ENCODE data around the gene ABL1. TPM values are rescaled to one million over a fixed set of nuclear protein-coding genes. Genes with fewer than 3 reads are reported as not detected.

ABL1 gene
- total RNA-seq, 2 experiments from 2014 or later = 31.7 to 34.1 TPM

DNA sequence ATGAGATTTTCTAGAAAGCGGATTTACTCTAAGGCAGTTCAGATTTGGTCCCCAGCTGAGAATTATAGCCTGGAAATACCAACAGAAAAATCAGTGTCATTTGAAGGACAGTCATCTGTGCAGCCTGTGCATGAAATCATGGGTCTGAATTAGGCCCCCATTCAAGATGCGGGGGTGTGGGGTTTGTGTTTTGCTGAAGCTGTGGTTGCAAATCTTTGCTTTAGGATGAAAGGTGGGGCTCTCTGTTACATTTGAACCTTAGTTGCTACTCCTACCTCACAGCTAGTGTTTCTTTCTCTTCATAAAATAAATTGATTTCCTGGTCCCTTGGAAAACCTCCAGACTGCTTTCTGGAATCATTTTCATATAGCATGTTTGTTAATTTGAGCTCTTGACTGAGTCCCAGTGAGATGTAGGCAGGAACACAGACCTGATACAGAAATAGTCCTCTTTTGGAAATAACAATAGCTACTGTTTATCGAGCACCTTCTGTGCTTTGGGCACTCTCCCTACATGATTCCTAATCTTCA, 4.8 kb upstream of the ABL1 start:
- ChIA-PET POLR2A (no interaction called here), CTCF (interaction anchor here (1.1 kb wide), 1 partner anchor 58 kb away, joined by 3 read pairs; no protein-coding TSS in a partner anchor)
- no peak for DNase-seq
- no peak for ATAC-seq
- Mint-ChIP-seq H3K4me1 (ENCODE audit: low read depth) (peaks cover 8% of the 10 kb centered on the region), H3K4me3 (no peak overlapping the region), H3K27me3 (ENCODE audit: low read depth) (peaks cover 3% of the 10 kb centered on the region), H3K9me3 (ENCODE audit: insufficient read depth) (peaks cover 9% of the 10 kb centered on the region), H3K36me3 (ENCODE audit: low read depth) (peaks cover 10% of the 10 kb centered on the region), H3K27ac (no peak overlapping the region)

DNA sequence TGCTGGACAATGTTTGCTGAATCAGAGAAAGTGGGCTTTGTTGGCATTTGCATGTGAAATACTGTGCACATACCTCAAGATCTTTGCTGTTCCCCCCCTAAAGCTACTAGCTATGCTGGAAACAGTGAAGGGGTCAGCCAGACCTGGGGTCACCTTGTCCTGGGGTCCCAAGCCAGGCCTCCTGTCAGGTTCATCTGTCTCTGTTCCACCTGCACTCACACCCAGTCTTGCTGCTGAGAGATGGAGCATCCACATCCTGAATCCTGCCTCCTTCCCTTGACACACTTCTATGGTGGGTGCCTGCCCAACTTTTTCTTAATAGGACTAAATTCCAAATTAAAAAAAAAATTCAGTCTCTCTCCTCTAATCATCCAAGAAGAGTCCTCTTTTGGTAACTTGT, 4.0 kb upstream of the ABL1 start:
- H3K4me3 Mint-ChIP-seq = no peak overlapping the region
- H3K4me1 Mint-ChIP-seq (ENCODE audit: low read depth) = peaks cover 12% of the 10 kb centered on the region
- DNase-seq (no peak), ATAC-seq (no peak)
- ChIA-PET POLR2A (no interaction called here), CTCF (interaction anchor here (1.1 kb wide), 1 partner anchor 58 kb away, joined by 3 read pairs; no protein-coding TSS in a partner anchor)
- H3K27ac Mint-ChIP-seq = no peak overlapping the region
- H3K9me3 Mint-ChIP-seq (ENCODE audit: insufficient read depth) = peaks cover 9% of the 10 kb centered on the region
- peaks cover 10% of the 10 kb centered on the region for H3K36me3 Mint-ChIP-seq (ENCODE audit: low read depth)
- peaks cover 3% of the 10 kb centered on the region for H3K27me3 Mint-ChIP-seq (ENCODE audit: low read depth)

DNA sequence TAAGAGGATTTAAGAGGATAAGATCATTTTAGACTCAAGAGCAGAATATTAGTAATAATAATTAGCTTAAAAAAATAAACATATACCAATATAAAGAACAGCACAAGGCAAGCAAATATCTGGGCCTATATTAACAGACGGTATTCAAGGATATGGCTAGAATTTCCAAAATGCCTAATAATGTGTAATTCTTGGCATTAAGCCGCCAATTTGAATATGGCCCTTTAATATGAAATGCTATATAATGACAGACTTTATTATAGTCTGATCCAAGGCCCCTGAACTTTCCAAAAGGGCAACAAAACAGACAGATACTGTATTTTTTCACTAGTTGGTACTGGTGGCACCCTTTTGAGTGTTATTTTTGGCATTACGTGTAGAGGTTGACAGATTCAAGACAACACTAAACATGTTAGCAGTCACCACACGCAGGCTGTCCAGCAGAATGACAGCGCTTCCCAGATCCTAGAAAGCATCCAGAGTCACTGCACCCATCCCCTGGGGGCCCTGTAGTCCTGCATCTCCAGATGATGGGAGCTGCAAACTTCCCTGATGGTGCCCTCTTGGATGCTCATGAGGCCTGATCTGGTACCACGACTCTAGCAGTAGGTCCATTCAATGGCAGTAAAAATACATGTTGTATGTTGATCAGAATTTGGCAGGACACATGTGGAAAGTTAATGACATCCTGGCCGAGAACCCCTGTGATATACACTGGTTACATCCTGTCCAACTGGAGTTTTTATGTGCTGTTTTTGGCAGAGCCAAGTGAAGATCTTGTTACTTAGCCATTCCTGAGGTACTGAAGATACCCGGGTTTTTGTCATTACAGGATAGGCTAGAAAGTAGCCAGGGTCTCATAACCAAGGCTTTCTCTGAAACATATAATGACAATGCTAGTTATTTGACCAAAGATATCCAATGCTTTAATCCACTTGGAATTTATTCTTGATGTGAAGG, 1.7 kb upstream of the ABL1 start:
- no peak for DNase-seq
- POLR2A ChIA-PET = no interaction called here
- CTCF ChIA-PET = interaction anchor here (1.7 kb wide), 1 partner anchor 59 kb away, joined by 3 read pairs; no protein-coding TSS in a partner anchor
- Mint-ChIP-seq H3K27ac (no peak overlapping the region), H3K9me3 (ENCODE audit: insufficient read depth) (peaks cover 7% of the 10 kb centered on the region), H3K36me3 (ENCODE audit: low read depth) (peaks cover 7% of the 10 kb centered on the region), H3K4me1 (ENCODE audit: low read depth) (peaks cover 20% of the 10 kb centered on the region), H3K27me3 (ENCODE audit: low read depth) (peaks cover 3% of the 10 kb centered on the region), H3K4me3 (no peak overlapping the region)
- no peak for ATAC-seq

DNA sequence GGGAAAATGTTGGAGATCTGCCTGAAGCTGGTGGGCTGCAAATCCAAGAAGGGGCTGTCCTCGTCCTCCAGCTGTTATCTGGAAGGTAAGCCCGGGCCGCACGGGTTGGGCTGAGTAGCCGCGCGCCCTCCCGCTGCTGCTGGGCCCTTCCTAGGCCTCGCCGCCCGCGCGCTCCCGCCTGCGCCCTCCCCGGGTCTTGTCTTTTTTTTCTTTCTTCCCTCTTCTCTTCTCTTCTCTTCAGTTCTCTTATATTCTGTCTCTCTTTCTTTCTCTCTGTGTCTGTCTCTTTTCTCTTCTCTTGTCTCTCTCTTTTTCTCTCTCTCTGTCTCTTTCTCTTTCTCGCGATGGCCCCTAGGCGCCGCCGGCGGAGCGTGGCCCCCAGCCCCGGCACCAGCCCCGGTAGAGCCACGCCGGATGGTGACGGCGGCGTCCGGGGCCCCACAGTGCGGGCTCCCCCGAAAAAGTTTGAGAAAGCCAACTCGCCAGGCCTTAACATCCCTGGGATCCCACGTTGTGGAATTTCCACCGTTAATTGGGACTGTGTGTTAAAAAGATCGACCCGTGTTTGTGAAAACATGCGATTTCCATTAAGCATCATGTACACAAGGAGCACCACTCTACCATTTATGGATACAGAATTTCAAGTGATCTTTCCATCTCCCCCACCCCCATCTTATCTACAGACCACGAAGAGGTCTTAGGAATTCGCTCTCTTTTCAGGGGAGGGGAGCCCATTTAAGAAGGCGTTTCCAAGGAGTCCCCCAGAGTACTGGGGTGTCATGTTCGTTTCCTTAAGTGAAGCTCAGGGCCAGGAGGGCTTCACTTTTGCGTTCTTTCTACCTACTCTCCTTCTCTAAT, 616 bp downstream of the ABL1 start:
- Mint-ChIP-seq H3K36me3 (ENCODE audit: low read depth) (no peaks in the 10 kb centered on the region), H3K27ac (peak overlapping the region; percentile 95), H3K27me3 (ENCODE audit: low read depth) (peaks cover 3% of the 10 kb centered on the region), H3K9me3 (ENCODE audit: insufficient read depth) (no peaks in the 10 kb centered on the region), H3K4me3 (peak overlapping the region; percentile 92), H3K4me1 (ENCODE audit: low read depth) (peaks cover 20% of the 10 kb centered on the region)
- DNase-seq (peak; percentile 44), ATAC-seq (peak; percentile 63)
- CTCF ChIA-PET = interaction anchor here (0.7 kb wide), 1 partner anchor 223 kb away, joined by 3 read pairs; no protein-coding TSS in a partner anchor
- POLR2A ChIA-PET = interaction anchor here (1.6 kb wide), 1 partner anchor 14 kb away, joined by 4 read pairs; no protein-coding TSS in a partner anchor

DNA sequence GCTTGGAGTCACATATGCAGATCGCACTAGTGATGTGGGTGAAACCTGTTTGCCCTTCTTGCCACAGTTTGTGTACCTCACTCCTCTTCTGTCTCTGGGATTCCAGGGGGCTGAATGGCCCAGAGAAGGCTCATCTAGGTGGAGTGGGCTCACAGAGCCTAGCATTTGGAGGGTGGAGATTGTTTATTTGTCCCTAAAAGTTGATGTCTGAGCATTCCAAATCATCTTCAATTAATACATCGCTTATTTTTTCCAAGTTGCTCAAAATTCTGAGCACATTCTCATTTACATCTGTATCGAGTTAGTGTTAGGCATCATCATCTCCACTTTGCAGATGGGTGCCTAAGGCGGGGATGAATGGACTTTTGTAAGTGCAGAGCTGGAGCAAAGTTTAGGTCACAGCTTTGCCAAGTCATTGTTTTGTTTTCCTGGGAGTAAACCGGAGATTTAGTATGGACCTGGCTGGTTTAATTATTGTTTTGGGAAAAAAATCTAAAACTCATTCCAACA, 2.0 kb downstream of the ABL1 start:
- no peak overlapping the region for H3K27ac Mint-ChIP-seq

DNA sequence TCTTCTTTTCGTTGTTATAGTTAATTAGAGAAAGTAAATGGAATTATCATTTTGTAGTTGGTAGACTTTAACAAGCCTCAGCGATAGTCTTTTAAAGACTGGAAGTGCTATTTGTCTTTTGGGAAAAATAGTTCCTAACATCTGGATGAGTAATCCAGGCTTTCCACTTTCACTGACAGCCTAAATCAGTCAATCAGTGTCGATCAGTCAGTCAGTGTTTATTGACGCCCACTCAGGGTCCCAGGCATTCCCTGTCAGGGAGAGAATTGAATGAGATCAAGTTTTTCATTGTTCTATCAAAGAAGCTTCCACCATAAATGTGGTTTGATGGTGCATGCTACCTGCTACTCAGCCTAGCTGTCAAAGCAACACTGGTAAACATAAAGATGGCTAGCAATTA, 2.6 kb downstream of the ABL1 start:
- ATAC-seq = no peak
- no peaks in the 10 kb centered on the region for H3K9me3 Mint-ChIP-seq (ENCODE audit: insufficient read depth)
- ChIA-PET CTCF (no interaction called here), POLR2A (no interaction called here)
- H3K4me3 Mint-ChIP-seq = no peak overlapping the region
- H3K27me3 Mint-ChIP-seq (ENCODE audit: low read depth) = peaks cover 3% of the 10 kb centered on the region
- peaks cover 20% of the 10 kb centered on the region for H3K4me1 Mint-ChIP-seq (ENCODE audit: low read depth)
- no peaks in the 10 kb centered on the region for H3K36me3 Mint-ChIP-seq (ENCODE audit: low read depth)
- no peak for DNase-seq
- H3K27ac Mint-ChIP-seq = no peak overlapping the region

More for the DNA sequence above, 2.0 kb downstream of the ABL1 start:
- Mint-ChIP-seq H3K4me3 (peak overlapping the region; percentile 38), H3K36me3 (ENCODE audit: low read depth) (no peaks in the 10 kb centered on the region), H3K9me3 (ENCODE audit: insufficient read depth) (no peaks in the 10 kb centered on the region), H3K27me3 (ENCODE audit: low read depth) (peaks cover 3% of the 10 kb centered on the region), H3K4me1 (ENCODE audit: low read depth) (peaks cover 20% of the 10 kb centered on the region)
- CTCF ChIA-PET = no interaction called here
- no peak for DNase-seq
- POLR2A ChIA-PET = interaction anchor here (1.6 kb wide), 1 partner anchor 13 kb away, joined by 4 read pairs; no protein-coding TSS in a partner anchor
- no peak for ATAC-seq

DNA sequence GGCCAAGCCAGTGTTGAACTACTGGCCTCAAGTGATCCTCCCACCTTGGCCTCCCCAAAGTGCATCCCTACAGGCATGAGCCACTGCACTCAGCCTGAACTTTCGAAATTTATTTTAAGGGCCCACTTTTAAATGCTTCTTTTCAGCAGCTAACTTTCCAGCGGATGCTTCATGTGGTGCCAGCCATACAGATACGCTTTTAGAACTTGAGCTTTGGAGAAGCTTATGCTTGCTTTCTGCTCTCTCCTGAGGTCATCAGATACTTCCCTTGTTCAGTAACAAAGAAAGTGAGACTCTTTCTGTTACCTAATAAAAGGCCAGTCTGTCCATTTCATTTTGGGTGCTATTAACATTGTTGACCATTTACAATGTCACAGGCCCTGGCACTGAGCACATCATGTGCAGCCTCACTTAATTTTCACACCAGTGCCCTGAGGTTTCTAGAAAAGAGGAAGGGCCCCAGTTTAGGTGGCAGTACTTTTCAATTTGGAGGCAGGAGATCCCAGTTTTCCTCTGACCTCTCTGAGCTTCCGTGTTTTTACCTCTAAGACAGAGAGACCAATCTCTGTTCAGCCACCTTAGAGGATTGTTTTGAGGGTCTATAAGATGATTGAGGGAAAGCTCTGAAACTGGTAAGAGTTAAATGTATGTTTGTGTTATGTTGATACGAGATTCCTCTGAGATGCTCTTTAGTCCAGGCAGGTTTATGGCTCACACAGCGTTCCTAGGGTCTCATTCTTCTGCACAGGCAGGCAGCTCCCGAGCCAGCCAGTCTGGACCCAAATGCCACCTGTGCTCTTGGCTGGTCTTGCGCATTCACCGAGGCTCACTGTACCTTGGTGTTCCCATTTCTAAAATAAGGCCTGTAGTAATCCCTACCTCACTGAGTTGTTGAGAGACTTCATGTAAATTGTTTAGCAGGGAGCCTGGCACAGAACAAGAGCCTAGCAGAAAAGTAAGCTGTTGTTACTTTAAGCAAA, 4.4 kb downstream of the ABL1 start:
- DNase-seq (no peak), ATAC-seq (no peak)
- no peak overlapping the region for H3K4me3 Mint-ChIP-seq
- ChIA-PET CTCF (interaction anchor here (0.5 to 1.0 kb wide), 3 partner anchors 10 to 25 kb away, joined by 3 read pairs; no protein-coding TSS in a partner anchor), POLR2A (no interaction called here)
- no peaks in the 10 kb centered on the region for H3K9me3 Mint-ChIP-seq (ENCODE audit: insufficient read depth)
- no peak overlapping the region for H3K27ac Mint-ChIP-seq
- no peaks in the 10 kb centered on the region for H3K27me3 Mint-ChIP-seq (ENCODE audit: low read depth)
- peaks cover 24% of the 10 kb centered on the region for H3K4me1 Mint-ChIP-seq (ENCODE audit: low read depth)
- no peaks in the 10 kb centered on the region for H3K36me3 Mint-ChIP-seq (ENCODE audit: low read depth)

DNA sequence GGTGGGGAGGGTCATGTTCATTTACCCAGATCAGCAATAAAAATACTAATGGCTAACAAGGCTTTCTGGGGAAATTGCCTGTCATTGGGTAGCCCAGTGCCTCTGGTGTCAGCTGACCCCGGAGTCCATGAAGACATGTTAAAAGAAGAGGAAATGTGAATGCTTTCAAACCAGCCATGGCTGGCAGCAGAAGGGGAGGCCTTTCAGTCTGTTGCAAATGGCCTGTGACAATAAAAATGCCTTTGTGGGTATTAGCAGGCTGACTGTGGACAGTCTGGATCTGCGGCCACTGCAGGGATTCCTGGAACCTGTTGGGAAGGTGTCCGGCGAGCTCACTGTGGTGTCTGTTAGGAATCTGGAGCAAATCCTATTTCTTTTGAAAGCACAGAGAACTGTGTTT, 7.5 kb downstream of the ABL1 start:
- CTCF ChIA-PET = interaction anchor here (1.5 kb wide), 1 partner anchor 28 kb away, joined by 5 read pairs; no protein-coding TSS in a partner anchor
- H3K4me3 Mint-ChIP-seq = no peak overlapping the region
- H3K4me1 Mint-ChIP-seq (ENCODE audit: low read depth) = peaks cover 9% of the 10 kb centered on the region
- DNase-seq (no peak), ATAC-seq (no peak)
- H3K36me3 Mint-ChIP-seq (ENCODE audit: low read depth) = no peaks in the 10 kb centered on the region
- POLR2A ChIA-PET = no interaction called here
- H3K27ac Mint-ChIP-seq = no peak overlapping the region
- no peaks in the 10 kb centered on the region for H3K27me3 Mint-ChIP-seq (ENCODE audit: low read depth)
- no peaks in the 10 kb centered on the region for H3K9me3 Mint-ChIP-seq (ENCODE audit: insufficient read depth)

DNA sequence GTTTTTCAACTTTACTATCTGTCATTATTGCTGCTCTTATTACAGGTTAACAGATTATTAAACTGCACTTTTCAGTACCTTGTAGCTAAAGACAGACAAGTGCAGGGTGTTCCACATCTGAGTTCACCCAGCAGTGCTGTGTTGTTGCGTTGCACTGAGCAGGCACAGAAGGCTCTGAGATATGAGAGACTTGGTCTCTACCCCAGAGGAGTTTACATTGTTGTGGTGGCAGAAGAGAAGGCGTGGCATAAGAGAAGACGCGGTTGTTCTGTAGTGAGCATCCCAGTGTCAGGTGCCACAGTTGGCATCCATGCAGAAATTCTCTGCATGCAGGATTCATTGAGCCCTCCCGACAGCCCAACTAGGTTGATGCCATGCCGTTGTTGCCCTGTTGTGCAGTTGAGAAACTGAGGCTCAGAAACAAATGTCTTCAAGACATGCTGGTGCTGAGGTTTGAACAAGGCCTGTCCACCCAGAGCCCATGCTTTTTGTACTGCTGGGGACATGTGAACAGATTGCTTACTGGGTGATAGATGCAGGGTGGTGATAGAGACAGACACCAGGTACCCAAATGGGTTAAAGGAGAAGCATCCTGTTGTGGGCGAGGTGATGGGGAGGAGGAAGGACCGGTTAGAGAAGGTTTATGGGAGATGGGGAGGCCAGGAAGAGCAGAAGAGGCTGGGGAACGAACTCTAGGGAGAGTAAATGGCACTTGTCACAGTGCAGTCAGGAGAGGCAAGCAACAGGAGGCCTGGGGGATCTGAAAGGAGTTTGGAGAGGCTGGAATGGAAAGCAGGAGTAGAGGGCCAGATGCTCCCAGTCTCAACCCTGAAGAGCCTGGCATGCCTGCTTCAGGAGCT, 8.2 kb downstream of the ABL1 start:
- POLR2A ChIA-PET = no interaction called here
- no peak overlapping the region for H3K4me3 Mint-ChIP-seq
- DNase-seq = no peak
- H3K9me3 Mint-ChIP-seq (ENCODE audit: insufficient read depth) = no peaks in the 10 kb centered on the region
- no peak overlapping the region for H3K27ac Mint-ChIP-seq
- CTCF ChIA-PET = interaction anchor here (1.5 kb wide), 1 partner anchor 27 kb away, joined by 5 read pairs; no protein-coding TSS in a partner anchor
- ATAC-seq = no peak
- no peaks in the 10 kb centered on the region for H3K27me3 Mint-ChIP-seq (ENCODE audit: low read depth)
- H3K4me1 Mint-ChIP-seq (ENCODE audit: low read depth) = peaks cover 9% of the 10 kb centered on the region
- no peaks in the 10 kb centered on the region for H3K36me3 Mint-ChIP-seq (ENCODE audit: low read depth)

DNA sequence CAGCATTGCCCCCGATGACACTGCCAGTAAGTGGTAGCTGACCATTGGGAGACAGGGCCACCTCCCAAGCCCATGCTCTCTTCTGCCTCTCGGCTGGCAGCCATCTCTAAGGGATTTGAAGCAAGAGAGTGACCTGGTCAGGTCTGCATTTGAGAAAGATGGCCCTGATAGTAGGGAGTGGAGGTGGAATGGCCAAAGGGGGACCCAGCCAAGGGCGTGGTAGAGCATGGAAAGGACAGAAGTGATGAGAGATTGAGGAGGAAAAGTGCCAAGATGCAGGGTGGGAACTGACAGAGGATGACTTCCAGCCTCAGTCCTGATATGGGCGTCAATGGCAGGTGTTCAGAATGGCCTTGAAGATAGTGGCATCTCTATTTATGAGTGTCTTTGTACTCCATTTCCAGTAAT, 9.0 kb downstream of the ABL1 start:
- H3K27ac Mint-ChIP-seq = no peak overlapping the region
- H3K27me3 Mint-ChIP-seq (ENCODE audit: low read depth) = no peaks in the 10 kb centered on the region
- ATAC-seq = no peak
- no peak for DNase-seq
- no peak overlapping the region for H3K4me3 Mint-ChIP-seq
- no peaks in the 10 kb centered on the region for H3K36me3 Mint-ChIP-seq (ENCODE audit: low read depth)
- POLR2A ChIA-PET = no interaction called here
- H3K4me1 Mint-ChIP-seq (ENCODE audit: low read depth) = peaks cover 9% of the 10 kb centered on the region
- CTCF ChIA-PET = no interaction called here
- H3K9me3 Mint-ChIP-seq (ENCODE audit: insufficient read depth) = no peaks in the 10 kb centered on the region

All from activated CD8-positive, alpha-beta T cell treated with anti-CD3 and anti-CD28 coated beads, Interleukin-2, amount 10 ng/mL, durations not matched to agents 7 days and 5 days (primary cell).